ENCODE measurements around the gene FMNL1. TPM values are rescaled to one million over a fixed set of nuclear protein-coding genes. Genes with fewer than 3 reads are reported as not detected.

FMNL1 gene
- total and polyA plus RNA-seq, 10 of the 15 experiments (the other 5 are each of a cell fraction or from before 2014, with no cell fraction given) = 3.3 to 108 (median 19.5) TPM

DNA sequence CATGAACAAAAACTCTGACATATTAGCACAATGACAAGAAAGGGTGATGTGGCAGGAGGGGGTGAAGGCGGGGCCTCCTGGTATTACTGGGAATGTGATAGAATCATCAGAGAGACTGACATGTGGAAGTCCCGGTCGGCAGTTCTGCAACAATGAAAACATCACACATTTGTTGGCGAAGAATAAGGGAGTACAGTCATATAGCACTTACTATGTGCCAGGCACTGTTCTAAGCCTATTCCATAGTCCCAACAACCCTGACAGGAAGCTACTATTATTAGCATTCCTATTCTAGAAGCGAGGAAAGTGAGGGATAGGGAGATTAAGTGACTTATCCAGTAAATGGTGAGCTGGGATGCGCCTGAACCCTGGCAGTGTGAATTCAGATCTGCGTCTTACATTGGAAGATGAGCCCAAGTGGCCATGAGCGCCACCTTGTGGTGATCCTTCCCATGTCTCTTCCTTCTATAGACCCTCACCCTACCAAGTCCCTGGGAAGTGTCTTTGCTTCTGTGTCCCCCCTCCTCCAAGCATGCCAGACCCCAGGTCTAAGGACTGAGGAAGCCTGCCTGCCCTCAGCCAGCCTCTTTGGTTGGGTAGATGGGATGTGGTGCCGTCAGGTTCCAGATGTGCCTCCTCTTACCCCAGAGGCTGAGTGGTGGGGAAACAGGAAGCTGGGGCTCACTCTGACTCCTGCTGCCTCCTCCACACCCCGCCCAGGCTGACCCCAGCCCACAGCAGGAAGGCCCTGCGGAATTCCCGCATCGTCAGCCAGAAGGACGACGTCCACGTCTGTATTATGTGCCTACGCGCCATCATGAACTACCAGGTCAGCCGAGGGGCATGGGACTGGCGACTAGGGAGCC, 14.0 kb downstream of the FMNL1 start:
- FAIRE-seq (peak; percentile 89), DNase-seq (ENCODE audit: low read depth, low spot score) (no peak), ATAC-seq (peak; percentile 85)
- ChIA-PET SMC1A (ENCODE audit: uncharacterized antibody, unreplicated experiment) (interaction anchor here (0.6 to 11.4 kb wide), 13 partner anchors 11 to 145 kb away, joined by 3 to 201 read pairs (median 4); partner anchors contain the start of genes ACBD4 and MAP3K14), POLR2A (interaction anchor here (1.4 to 3.0 kb wide), 2 partner anchors 10 to 16 kb away, joined by 6 to 18 read pairs; no protein-coding TSS in a partner anchor), CTCF (interaction anchor here (0.6 to 12.8 kb wide), 34 partner anchors 8 to 616 kb away, joined by 3 to 429 read pairs (median 5); partner anchors contain the start of genes ACBD4 and FMNL1), RAD21 (ENCODE audit: unreplicated experiment) (interaction anchor here (1.0 to 10.1 kb wide), 10 partner anchors 8 to 153 kb away, joined by 3 to 225 read pairs (median 4); partner anchors contain the start of genes ACBD4, FMNL1 and HEXIM2)
- H4K20me1 ChIP-seq (ENCODE audit: control insufficient read depth, insufficient read depth) = no peaks in the 10 kb centered on the region; the same call in 1 of the 2 replicates
- BruUV-seq (replicated peaks) = no TSS peak
- H3K36me3 ChIP-seq (ENCODE audit: control insufficient read depth in 2 of 2, insufficient read depth in 2 of 2, low read length in 1 of 2) = peaks cover 39 to 44% of the 10 kb centered on the region in 2 experiments
- TF ChIP-seq GATAD2B (conservative IDR thresholded peaks at IDR 0.05; ENCODE audit: low read depth) (no peak), SMC3 (IDR thresholded peaks at IDR 0.05; ENCODE audit: borderline replicate concordance, low read length) (peak; percentile 92), NBN (IDR thresholded peaks at IDR 0.05) (0 out of 2 replicates have a peak, but pooled peaks have one; percentile 43), RB1 (IDR thresholded peaks at IDR 0.05; ENCODE audit: borderline replicate concordance) (peak; percentile 57; the same call in 1 of the 2 replicates), MTA2 (IDR thresholded peaks at IDR 0.05; ENCODE audit: low read depth) (no peak), RAD51 (IDR thresholded peaks at IDR 0.05) (no peak), NR2C2 (IDR thresholded peaks at IDR 0.05; ENCODE audit: borderline replicate concordance, control insufficient read depth, insufficient read length, low read depth) (no peak), WRNIP1 (IDR thresholded peaks at IDR 0.05; ENCODE audit: borderline replicate concordance, low read depth, low read length) (no peak), POLR2AphosphoS5 (IDR thresholded peaks at IDR 0.05; ENCODE audit: low read length) (peak; percentile 34; the same call in 1 of the 2 replicates), SMARCA5 (IDR thresholded peaks at IDR 0.05) (peak; percentile 39; the same call in 1 of the 2 replicates), IKZF1 (conservative IDR thresholded peaks at IDR 0.05) (0 out of 2 replicates have a peak, but pooled peaks have one; percentile 13), RAD21 (IDR thresholded peaks at IDR 0.05; ENCODE audit: insufficient read depth, low read depth, low read length) (peak; percentile 69), CTCF (IDR thresholded peaks at IDR 0.05 in 2 of 3, conservative IDR thresholded peaks at IDR 0.05 in 1 of 3; ENCODE audit: control insufficient read depth in 2 of 3, extremely low read depth in 1 of 3, insufficient read depth in 1 of 3, low read depth in 3 of 3, low read length in 3 of 3) (peak; percentile 78 to 84 (median 82)), YY1 (IDR thresholded peaks at IDR 0.05; ENCODE audit: low read depth, low read length) (peak; percentile 50; the same call in 1 of the 2 replicates)
- TF ChIP-seq, protein P1, sequence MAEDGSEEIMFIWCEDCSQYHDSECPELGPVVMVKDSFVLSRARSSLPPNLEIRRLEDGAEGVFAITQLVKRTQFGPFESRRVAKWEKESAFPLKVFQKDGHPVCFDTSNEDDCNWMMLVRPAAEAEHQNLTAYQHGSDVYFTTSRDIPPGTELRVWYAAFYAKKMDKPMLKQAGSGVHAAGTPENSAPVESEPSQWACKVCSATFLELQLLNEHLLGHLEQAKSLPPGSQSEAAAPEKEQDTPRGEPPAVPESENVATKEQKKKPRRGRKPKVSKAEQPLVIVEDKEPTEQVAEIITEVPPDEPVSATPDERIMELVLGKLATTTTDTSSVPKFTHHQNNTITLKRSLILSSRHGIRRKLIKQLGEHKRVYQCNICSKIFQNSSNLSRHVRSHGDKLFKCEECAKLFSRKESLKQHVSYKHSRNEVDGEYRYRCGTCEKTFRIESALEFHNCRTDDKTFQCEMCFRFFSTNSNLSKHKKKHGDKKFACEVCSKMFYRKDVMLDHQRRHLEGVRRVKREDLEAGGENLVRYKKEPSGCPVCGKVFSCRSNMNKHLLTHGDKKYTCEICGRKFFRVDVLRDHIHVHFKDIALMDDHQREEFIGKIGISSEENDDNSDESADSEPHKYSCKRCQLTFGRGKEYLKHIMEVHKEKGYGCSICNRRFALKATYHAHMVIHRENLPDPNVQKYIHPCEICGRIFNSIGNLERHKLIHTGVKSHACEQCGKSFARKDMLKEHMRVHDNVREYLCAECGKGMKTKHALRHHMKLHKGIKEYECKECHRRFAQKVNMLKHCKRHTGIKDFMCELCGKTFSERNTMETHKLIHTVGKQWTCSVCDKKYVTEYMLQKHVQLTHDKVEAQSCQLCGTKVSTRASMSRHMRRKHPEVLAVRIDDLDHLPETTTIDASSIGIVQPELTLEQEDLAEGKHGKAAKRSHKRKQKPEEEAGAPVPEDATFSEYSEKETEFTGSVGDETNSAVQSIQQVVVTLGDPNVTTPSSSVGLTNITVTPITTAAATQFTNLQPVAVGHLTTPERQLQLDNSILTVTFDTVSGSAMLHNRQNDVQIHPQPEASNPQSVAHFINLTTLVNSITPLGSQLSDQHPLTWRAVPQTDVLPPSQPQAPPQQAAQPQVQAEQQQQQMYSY (CRISPR knock-in tag; IDR thresholded peaks at IDR 0.05) = no peak
- peaks cover 2% of the 10 kb centered on the region for H3K4me1 ChIP-seq (ENCODE audit: control insufficient read depth, insufficient read depth, low read length)
- intact Hi-C loops (cut with micrococcal nuclease; ENCODE audit: unreplicated experiment) (loop anchor here (1.0 kb wide), 1 partner anchor 16 kb away; no protein-coding TSS in a partner anchor), in situ Hi-C loops (cut with MboI) (no loop called here)
- no peak overlapping the region for H3K4me3 ChIP-seq
- H2AFZ ChIP-seq (ENCODE audit: control insufficient read depth, low read depth, low read length) = no peak overlapping the region
- no peak overlapping the region for H3K9ac ChIP-seq (ENCODE audit: control insufficient read depth, insufficient read depth, low read length)
- H3K27ac ChIP-seq (ENCODE audit: control insufficient read depth, insufficient read depth) = no peak overlapping the region
- no peaks in the 10 kb centered on the region for H3K9me3 ChIP-seq (replicated peaks; ENCODE audit: control insufficient read depth, insufficient read depth, low read length)
- H3K27me3 ChIP-seq (replicated peaks in 1 of 2; ENCODE audit: control insufficient read depth in 2 of 2, insufficient read depth in 2 of 2, low read length in 1 of 2) = no peaks in the 10 kb centered on the region
- no peak overlapping the region for H3K4me2 ChIP-seq (ENCODE audit: control insufficient read depth, insufficient read depth)
- 66% methylated on average over 20 of the region's 20 CpGs for WGBS (ENCODE audit: insufficient coverage, insufficient replicate concordance, low lambda C conversion rate, missing lambda C conversion rate)
- peaks cover 6% of the 10 kb centered on the region for H3K79me2 ChIP-seq (ENCODE audit: control insufficient read depth, insufficient read depth, low read length)
